ENCODE results near the gene CEMIP2.

- TF ChIP-seq CTCF (conservative IDR thresholded peaks at IDR 0.05; ENCODE audit: low read depth, low read length) (no peak), EZH2 (IDR thresholded peaks at IDR 0.05; ENCODE audit: low read length, unreplicated experiment) (no peak), EZH2phosphoT487 (IDR thresholded peaks at IDR 0.05; ENCODE audit: borderline replicate concordance, low read length) (no peak)
Observed at GRCh38 chr9:71692337-71692736, 76.0 kb downstream of the CEMIP2 start.
